IPS-18a (cell line): ENCODE results near the gene CCL11.

Experiments used
- H3K27ac ChIP-seq: one replicate; pipeline ENCODE4 v1.5.1; 2013; ENCODE audit warnings: low read length
- H3K27me3 ChIP-seq: one replicate; pipeline ENCODE4 v1.6.1; 2013; ENCODE audit warnings: mild to moderate bottlenecking, low read length; ENCODE audit not compliant: control insufficient read depth, insufficient read depth
- H3K36me3 ChIP-seq: one replicate; pipeline ENCODE4 v1.6.1; 2013; ENCODE audit warnings: low read depth, low read length; ENCODE audit not compliant: control insufficient read depth
- H3K4me1 ChIP-seq: one replicate; pipeline ENCODE4 v1.6.1; 2013; ENCODE audit warnings: low read depth, low read length; ENCODE audit not compliant: control insufficient read depth
- H3K4me3 ChIP-seq: one replicate; pipeline ENCODE4 v1.5.1; 2013; ENCODE audit warnings: low read length
- H3K9ac ChIP-seq: one replicate; pipeline ENCODE4 v1.6.1; 2013; ENCODE audit warnings: mild to moderate bottlenecking, low read length, moderate library complexity
- H3K9me3 ChIP-seq: one replicate; pipeline ENCODE4 v1.6.1; 2013; ENCODE audit warnings: low read depth, low read length; ENCODE audit not compliant: control insufficient read depth

Gene CCL11

GRCh38 chr17:34299956-34300577 is 14.5 kb downstream of the CCL11 start:
- Histone ChIP-seq H3K27me3 (peaks cover 9% of the 10 kb centered on the region), H3K9ac (no peak overlapping the region), H3K4me1 (peaks cover 3% of the 10 kb centered on the region), H3K4me3 (no peak overlapping the region), H3K9me3 (no peaks in the 10 kb centered on the region), H3K36me3 (no peaks in the 10 kb centered on the region), H3K27ac (no peak overlapping the region)

GRCh38 chr17:34300652-34301370 is 15.3 kb downstream of the CCL11 start:
- Histone ChIP-seq H3K9ac (no peak overlapping the region), H3K4me1 (peaks cover 3% of the 10 kb centered on the region), H3K4me3 (no peak overlapping the region), H3K36me3 (no peaks in the 10 kb centered on the region), H3K27ac (no peak overlapping the region), H3K9me3 (no peaks in the 10 kb centered on the region), H3K27me3 (peaks cover 9% of the 10 kb centered on the region)

- H3K27ac ChIP-seq: no peak overlapping the region
- no peak overlapping the region for H3K4me3 ChIP-seq
- no peaks in the 10 kb centered on the region for H3K36me3 ChIP-seq
Observed at GRCh38 chr17:34301986-34302385, 16.4 kb downstream of the CCL11 start.

GRCh38 chr17:34302636-34303035 is 17.1 kb downstream of the CCL11 start:
- H3K4me1 ChIP-seq: peaks cover 3% of the 10 kb centered on the region
- no peaks in the 10 kb centered on the region for H3K36me3 ChIP-seq
- no peak overlapping the region for H3K9ac ChIP-seq
- no peaks in the 10 kb centered on the region for H3K9me3 ChIP-seq
- H3K27me3 ChIP-seq: peaks cover 9% of the 10 kb centered on the region
- no peak overlapping the region for H3K4me3 ChIP-seq
- no peak overlapping the region for H3K27ac ChIP-seq

More at GRCh38 chr17:34301986-34302385, 16.4 kb downstream of the CCL11 start:
- no peak overlapping the region for H3K9ac ChIP-seq
- peaks cover 3% of the 10 kb centered on the region for H3K4me1 ChIP-seq
- no peaks in the 10 kb centered on the region for H3K9me3 ChIP-seq
- peaks cover 9% of the 10 kb centered on the region for H3K27me3 ChIP-seq

GRCh38 chr17:34303606-34304005 is 18.1 kb downstream of the CCL11 start:
- H3K4me3 ChIP-seq: no peak overlapping the region
- no peak overlapping the region for H3K27ac ChIP-seq
- no peaks in the 10 kb centered on the region for H3K36me3 ChIP-seq
- H3K9me3 ChIP-seq: no peaks in the 10 kb centered on the region
- peaks cover 6% of the 10 kb centered on the region for H3K27me3 ChIP-seq
- peaks cover under 1% of the 10 kb centered on the region for H3K4me1 ChIP-seq
- no peak overlapping the region for H3K9ac ChIP-seq

GRCh38 chr17:34305061-34305460 is 19.5 kb downstream of the CCL11 start:
- no peaks in the 10 kb centered on the region for H3K9me3 ChIP-seq
- no peaks in the 10 kb centered on the region for H3K4me1 ChIP-seq
- H3K27me3 ChIP-seq: no peaks in the 10 kb centered on the region
- no peak overlapping the region for H3K9ac ChIP-seq
- H3K4me3 ChIP-seq: no peak overlapping the region
- H3K36me3 ChIP-seq: no peaks in the 10 kb centered on the region
- no peak overlapping the region for H3K27ac ChIP-seq

GRCh38 chr17:34305606-34306005 is 20.1 kb downstream of the CCL11 start:
- Histone ChIP-seq H3K4me1 (no peaks in the 10 kb centered on the region), H3K27me3 (no peaks in the 10 kb centered on the region), H3K36me3 (no peaks in the 10 kb centered on the region), H3K9me3 (no peaks in the 10 kb centered on the region), H3K9ac (no peak overlapping the region), H3K4me3 (no peak overlapping the region), H3K27ac (no peak overlapping the region)

GRCh38 chr17:34306466-34306865 is 20.9 kb downstream of the CCL11 start:
- Histone ChIP-seq H3K36me3 (no peaks in the 10 kb centered on the region), H3K27me3 (no peaks in the 10 kb centered on the region)

GRCh38 chr17:34307110-34307509 is 21.6 kb downstream of the CCL11 start:
- Histone ChIP-seq H3K4me3 (no peak overlapping the region), H3K9me3 (no peaks in the 10 kb centered on the region), H3K27me3 (no peaks in the 10 kb centered on the region), H3K27ac (no peak overlapping the region), H3K9ac (no peak overlapping the region), H3K36me3 (no peaks in the 10 kb centered on the region), H3K4me1 (no peaks in the 10 kb centered on the region)

More at GRCh38 chr17:34306466-34306865, 20.9 kb downstream of the CCL11 start:
- Histone ChIP-seq H3K9ac (no peak overlapping the region), H3K4me1 (no peaks in the 10 kb centered on the region), H3K27ac (no peak overlapping the region), H3K9me3 (no peaks in the 10 kb centered on the region), H3K4me3 (no peak overlapping the region)

- Histone ChIP-seq H3K9ac (no peak overlapping the region), H3K9me3 (no peaks in the 10 kb centered on the region), H3K36me3 (no peaks in the 10 kb centered on the region), H3K4me1 (no peaks in the 10 kb centered on the region), H3K27ac (no peak overlapping the region), H3K4me3 (no peak overlapping the region), H3K27me3 (no peaks in the 10 kb centered on the region)
Observed at GRCh38 chr17:34308371-34308770, 22.8 kb downstream of the CCL11 start.

GRCh38 chr17:34311291-34311690 is 25.7 kb downstream of the CCL11 start:
- Histone ChIP-seq H3K9me3 (no peaks in the 10 kb centered on the region), H3K4me1 (no peaks in the 10 kb centered on the region), H3K9ac (no peak overlapping the region), H3K36me3 (no peaks in the 10 kb centered on the region), H3K27me3 (no peaks in the 10 kb centered on the region), H3K4me3 (no peak overlapping the region), H3K27ac (no peak overlapping the region)

- H3K4me1 ChIP-seq: no peaks in the 10 kb centered on the region
- H3K27me3 ChIP-seq: no peaks in the 10 kb centered on the region
- no peaks in the 10 kb centered on the region for H3K9me3 ChIP-seq
- H3K36me3 ChIP-seq: no peaks in the 10 kb centered on the region
- no peak overlapping the region for H3K27ac ChIP-seq
- H3K4me3 ChIP-seq: no peak overlapping the region
- H3K9ac ChIP-seq: no peak overlapping the region
Observed at GRCh38 chr17:34312080-34312479, 26.5 kb downstream of the CCL11 start.
